Astrocyte (in vitro differentiated cells and primary cell): Measurements from ENCODE around the gene RNF166. TPM values are rescaled to one million over a fixed set of nuclear protein-coding genes. Genes with fewer than 3 reads are reported as not detected.

ENCODE experiments used
- DNase-seq: peaks from one replicate; pipeline ENCODE4 v3.0.0-alpha.2; 2010; ENCODE audit warnings: low read depth
- FAIRE-seq: peaks from 2 replicates; lab custom pipeline; 2011; peaks lifted over from hg19 to GRCh38; lab: Jason Lieb, UNC
- H2AFZ ChIP-seq: 2 replicates; pipeline ENCODE4 v1.6.0; 2012; ENCODE audit warnings: low read depth, low read length, inconsistent platforms
- H3K27ac ChIP-seq: 2 replicates; pipeline ENCODE4 v1.5.1; 2011; ENCODE audit warnings: low read depth, low read length, inconsistent platforms
- H3K27me3 ChIP-seq: 2 replicates; pipeline ENCODE4 v1.6.0; 2011; ENCODE audit warnings: low read length, inconsistent platforms; ENCODE audit not compliant: insufficient read depth
- H3K36me3 ChIP-seq: 2 replicates; pipeline ENCODE4 v1.5.1; 2011; ENCODE audit warnings: low read length, inconsistent platforms; ENCODE audit not compliant: insufficient read depth
- H3K4me1 ChIP-seq: 2 replicates; pipeline ENCODE4 v1.5.1; 2011; ENCODE audit warnings: low read length, inconsistent platforms; ENCODE audit not compliant: insufficient read depth
- H3K4me2 ChIP-seq: 2 replicates; pipeline ENCODE4 v1.6.0; 2012; ENCODE audit warnings: low read length, inconsistent platforms
- H3K4me3 ChIP-seq: 2 replicates; pipeline ENCODE4 v1.5.1; 2011; ENCODE audit warnings: low read depth, mild to moderate bottlenecking, low read length, inconsistent platforms; ENCODE audit not compliant: insufficient read depth
- H3K79me2 ChIP-seq: 2 replicates; pipeline ENCODE4 v1.6.0; 2012; ENCODE audit warnings: mild to moderate bottlenecking, low read length, inconsistent platforms; ENCODE audit not compliant: insufficient read depth
- H3K9ac ChIP-seq: 2 replicates; pipeline ENCODE4 v1.6.0; 2012; ENCODE audit warnings: mild to moderate bottlenecking, low read length, inconsistent platforms
- H3K9me3 ChIP-seq: 2 replicates; pipeline ENCODE4 v1.5.1; 2012; ENCODE audit warnings: low read depth, mild to moderate bottlenecking, low read length, inconsistent platforms; ENCODE audit not compliant: insufficient read depth
- H4K20me1 ChIP-seq: 2 replicates; pipeline ENCODE4 v1.6.0; 2012; ENCODE audit warnings: low read length, inconsistent platforms; ENCODE audit not compliant: insufficient read depth
- H3K27ac Mint-ChIP-seq: one replicate; pipeline ENCODE4 v1.8.0; 2021; ENCODE audit warnings: mild to moderate bottlenecking, mixed read lengths; ENCODE audit not compliant: unreplicated experiment
- H3K27me3 Mint-ChIP-seq: one replicate; pipeline ENCODE4 v1.8.0; 2021; ENCODE audit warnings: low read depth, mixed read lengths; ENCODE audit not compliant: unreplicated experiment
- H3K36me3 Mint-ChIP-seq: one replicate; pipeline ENCODE4 v1.8.0; 2021; ENCODE audit warnings: low read depth, mixed read lengths; ENCODE audit not compliant: unreplicated experiment
- H3K4me1 Mint-ChIP-seq: one replicate; pipeline ENCODE4 v1.8.0; 2021; ENCODE audit warnings: low read depth, mixed read lengths; ENCODE audit not compliant: unreplicated experiment
- H3K4me3 Mint-ChIP-seq: one replicate; pipeline ENCODE4 v1.8.0; 2021; ENCODE audit warnings: mild to moderate bottlenecking, moderate library complexity, mixed read lengths; ENCODE audit not compliant: unreplicated experiment
- H3K9me3 Mint-ChIP-seq: one replicate; pipeline ENCODE4 v1.8.0; 2021; ENCODE audit warnings: mild to moderate bottlenecking, mixed read lengths; ENCODE audit not compliant: unreplicated experiment
- EZH2 ChIP-seq: IDR thresholded peaks from 2 replicates; pipeline ENCODE4 v1.6.1; 2012; ENCODE audit warnings: mild to moderate bottlenecking, low read length, inconsistent platforms; ENCODE audit not compliant: insufficient read depth
- total RNA-seq: library from RNA; stranded (reverse); gene quantifications from 2 replicates; pipeline ENCODE4 v1.2.1, GENCODE V29; 2021
- TF ChIP-seq, protein P1 (sequence below): IDR thresholded peaks from 2 replicates; pipeline ENCODE4 v1.5.1; 2011; ENCODE audit warnings: low read depth, mild to moderate bottlenecking, inconsistent platforms, low read length, moderate library complexity; ENCODE audit not compliant: insufficient read depth

RNF166 gene
- total RNA-seq, 1 donor from 2014 or later, result 15.4 TPM

DNA sequence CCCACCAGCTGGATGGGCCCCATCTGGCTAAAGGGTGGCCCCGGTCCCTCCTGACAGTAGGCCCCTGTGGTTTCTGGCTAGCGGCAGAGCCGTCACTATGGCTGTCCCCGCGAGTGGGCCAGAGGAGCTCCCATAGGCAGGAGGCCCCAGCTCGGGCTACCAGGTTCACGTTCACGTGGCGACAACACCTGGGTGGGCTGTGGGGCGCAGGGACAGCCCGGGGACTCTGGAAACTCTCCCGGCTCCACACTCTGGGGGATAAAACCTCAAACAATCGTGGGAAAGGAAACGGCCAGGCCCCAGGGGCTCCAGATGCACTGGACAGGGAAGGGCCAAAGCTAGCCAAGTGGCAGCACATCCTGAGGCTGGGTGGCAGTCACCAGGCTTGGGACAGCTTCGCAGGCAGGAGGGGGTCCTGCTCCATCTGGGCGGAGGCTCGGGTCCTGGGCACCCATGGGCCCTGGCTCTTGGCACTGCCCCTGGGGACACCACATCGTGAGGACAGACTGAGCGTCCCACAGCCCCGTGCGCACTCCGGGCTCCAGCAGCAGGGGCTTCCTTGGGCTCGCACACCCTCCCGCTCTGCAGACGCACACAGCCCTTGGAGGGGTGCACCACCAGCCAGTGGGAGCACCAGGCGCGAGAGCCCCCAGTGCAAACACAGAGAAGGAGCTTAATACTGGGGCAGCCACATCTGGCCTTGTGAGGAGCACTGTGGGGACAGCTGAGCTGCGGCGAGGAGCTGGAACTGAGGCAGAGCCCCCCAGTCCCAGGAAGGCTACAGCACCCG, 4.4 kb downstream of the RNF166 start:
- Histone ChIP-seq H3K36me3 (no peaks in the 10 kb centered on the region), H3K27me3 (no peaks in the 10 kb centered on the region), H4K20me1 (peaks cover 19% of the 10 kb centered on the region), H3K4me2 (peak overlapping the region; percentile 73), H3K27ac (no peak overlapping the region), H3K4me3 (no peak overlapping the region), H3K79me2 (peaks cover 57% of the 10 kb centered on the region), H3K4me1 (peaks cover 32% of the 10 kb centered on the region), H3K9ac (no peak overlapping the region), H3K9me3 (no peaks in the 10 kb centered on the region), H2AFZ (no peak overlapping the region)
- TF ChIP-seq, protein P1, sequence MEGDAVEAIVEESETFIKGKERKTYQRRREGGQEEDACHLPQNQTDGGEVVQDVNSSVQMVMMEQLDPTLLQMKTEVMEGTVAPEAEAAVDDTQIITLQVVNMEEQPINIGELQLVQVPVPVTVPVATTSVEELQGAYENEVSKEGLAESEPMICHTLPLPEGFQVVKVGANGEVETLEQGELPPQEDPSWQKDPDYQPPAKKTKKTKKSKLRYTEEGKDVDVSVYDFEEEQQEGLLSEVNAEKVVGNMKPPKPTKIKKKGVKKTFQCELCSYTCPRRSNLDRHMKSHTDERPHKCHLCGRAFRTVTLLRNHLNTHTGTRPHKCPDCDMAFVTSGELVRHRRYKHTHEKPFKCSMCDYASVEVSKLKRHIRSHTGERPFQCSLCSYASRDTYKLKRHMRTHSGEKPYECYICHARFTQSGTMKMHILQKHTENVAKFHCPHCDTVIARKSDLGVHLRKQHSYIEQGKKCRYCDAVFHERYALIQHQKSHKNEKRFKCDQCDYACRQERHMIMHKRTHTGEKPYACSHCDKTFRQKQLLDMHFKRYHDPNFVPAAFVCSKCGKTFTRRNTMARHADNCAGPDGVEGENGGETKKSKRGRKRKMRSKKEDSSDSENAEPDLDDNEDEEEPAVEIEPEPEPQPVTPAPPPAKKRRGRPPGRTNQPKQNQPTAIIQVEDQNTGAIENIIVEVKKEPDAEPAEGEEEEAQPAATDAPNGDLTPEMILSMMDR, result no peak
- TF ChIP-seq EZH2, result no peak
- no peaks in the 10 kb centered on the region for H3K9me3 Mint-ChIP-seq
- H3K36me3 Mint-ChIP-seq, result peaks cover 6% of the 10 kb centered on the region
- no peak overlapping the region for H3K27ac Mint-ChIP-seq
- no peak for DNase-seq
- no peak for FAIRE-seq
- no peaks in the 10 kb centered on the region for H3K27me3 Mint-ChIP-seq
- H3K4me1 Mint-ChIP-seq, result peaks cover 8% of the 10 kb centered on the region
- H3K4me3 Mint-ChIP-seq, result no peak overlapping the region

DNA sequence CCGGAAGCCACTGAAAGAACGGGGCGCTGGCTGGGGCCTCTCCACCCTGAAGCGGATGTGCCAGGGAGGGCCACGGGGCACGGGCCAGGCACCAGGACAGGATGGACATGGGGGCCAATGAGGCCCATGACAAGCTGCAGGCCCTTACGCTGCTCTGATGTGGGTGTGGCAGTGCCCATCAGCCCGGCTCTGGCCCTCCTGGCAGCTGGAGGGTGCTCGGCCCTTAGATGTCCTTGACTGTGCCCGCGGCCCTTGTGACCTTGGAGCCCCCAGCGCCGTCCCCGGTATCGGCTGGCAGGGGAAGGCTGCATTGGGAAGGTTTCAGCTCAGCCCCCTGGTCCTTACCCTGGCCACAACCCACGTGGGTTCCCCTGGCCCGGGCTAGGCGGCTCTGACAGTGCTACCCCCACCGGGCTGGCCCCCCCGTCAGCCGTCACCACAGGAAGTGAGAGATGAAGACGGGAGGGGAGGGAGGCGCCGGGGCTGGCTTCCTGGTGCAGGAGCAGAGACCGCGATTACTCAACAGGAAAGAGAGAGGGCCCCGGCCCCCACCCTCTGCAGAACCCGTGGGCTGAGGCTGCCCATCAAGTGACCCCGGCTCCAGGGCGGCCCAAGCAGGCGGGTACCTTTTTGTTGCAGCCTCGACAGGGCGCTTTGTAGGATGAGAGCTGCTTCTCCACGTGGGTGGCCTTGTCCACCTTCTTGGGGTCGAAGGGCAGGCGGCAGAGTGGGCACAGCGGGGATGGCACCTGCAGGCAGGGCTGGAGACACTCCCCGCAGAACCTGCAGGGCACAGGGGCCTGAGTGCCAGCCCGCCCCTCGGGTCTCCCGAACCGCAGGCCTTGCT, 5.3 kb downstream of the RNF166 start:
- H4K20me1 ChIP-seq, result peaks cover 19% of the 10 kb centered on the region
- peaks cover 53% of the 10 kb centered on the region for H3K79me2 ChIP-seq
- H3K4me2 ChIP-seq, result peak overlapping the region; percentile 73
- no peaks in the 10 kb centered on the region for H3K36me3 ChIP-seq
- Mint-ChIP-seq H3K4me1 (peaks cover 8% of the 10 kb centered on the region), H3K27me3 (no peaks in the 10 kb centered on the region), H3K36me3 (peaks cover 8% of the 10 kb centered on the region), H3K4me3 (no peak overlapping the region), H3K9me3 (no peaks in the 10 kb centered on the region), H3K27ac (no peak overlapping the region)
- TF ChIP-seq, protein P1, result no peak
- TF ChIP-seq EZH2, result no peak
- FAIRE-seq, result no peak
- peak overlapping the region; percentile 62 for H2AFZ ChIP-seq
- no peak overlapping the region for H3K4me3 ChIP-seq
- H3K9me3 ChIP-seq, result no peaks in the 10 kb centered on the region
- peak overlapping the region; percentile 34 for H3K9ac ChIP-seq
- peaks cover 32% of the 10 kb centered on the region for H3K4me1 ChIP-seq
- peak overlapping the region; percentile 60 for H3K27ac ChIP-seq
- peak; percentile 84 for DNase-seq
- H3K27me3 ChIP-seq, result no peaks in the 10 kb centered on the region
